Mesenteric fat pad (tissue), 1 donor: ENCODE data around the gene CAMK2B. TPM values are rescaled to one million over a fixed set of nuclear protein-coding genes. Genes with fewer than 3 reads are reported as not detected.
"Not testable (repeated sequence)": the region's sequence is repeated elsewhere in the genome, so short reads cannot be mapped to it uniquely, and the experiment has no call there.

Source experiments
- DNase-seq: peaks from one replicate; pipeline ENCODE4 v3.0.0-alpha.2; 2020; ENCODE audit warnings: low spot score
- total RNA-seq: library from RNA; stranded (reverse); fragmentation: NEBNext Ultra II Directional; extraction: Animal tissue kit (Norgen Biotek cat#: 25700); gene quantifications from one replicate; pipeline ENCODE4 v1.2.1, GENCODE V29; 2021
- donor health status: DM: yes; HTN: yes; CAD: no.

CAMK2B gene
- total RNA-seq, 1 donor from 2014 or later = 1.2 TPM

DNA sequence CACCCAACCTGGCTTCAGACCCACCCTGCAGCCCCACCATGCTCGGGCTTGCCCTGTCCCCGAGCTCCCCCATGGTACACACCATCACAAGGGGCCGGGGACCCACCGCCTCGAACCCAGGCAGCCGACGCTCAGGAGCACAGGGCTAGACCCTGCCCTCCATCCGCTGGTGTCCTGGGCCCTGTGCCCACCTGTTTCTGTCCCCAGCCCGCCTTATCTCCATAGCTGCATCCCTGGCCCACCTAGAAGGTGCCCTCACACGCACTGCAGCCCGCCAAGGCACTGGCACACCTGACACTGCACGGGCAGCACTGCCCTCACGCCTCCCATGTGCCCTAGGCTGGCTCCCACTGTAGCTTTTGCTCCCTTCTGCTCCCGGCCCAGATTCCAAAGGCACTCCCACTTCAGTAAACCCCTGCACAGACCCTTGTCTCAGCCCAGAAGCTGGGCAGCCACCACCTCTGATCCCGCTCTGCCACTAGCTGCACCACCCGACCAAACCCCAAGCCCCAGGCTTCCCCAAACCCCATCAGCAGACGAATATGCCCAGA, 107.5 kb downstream of the CAMK2B start:
- DNase-seq = peak; percentile 81

DNA sequence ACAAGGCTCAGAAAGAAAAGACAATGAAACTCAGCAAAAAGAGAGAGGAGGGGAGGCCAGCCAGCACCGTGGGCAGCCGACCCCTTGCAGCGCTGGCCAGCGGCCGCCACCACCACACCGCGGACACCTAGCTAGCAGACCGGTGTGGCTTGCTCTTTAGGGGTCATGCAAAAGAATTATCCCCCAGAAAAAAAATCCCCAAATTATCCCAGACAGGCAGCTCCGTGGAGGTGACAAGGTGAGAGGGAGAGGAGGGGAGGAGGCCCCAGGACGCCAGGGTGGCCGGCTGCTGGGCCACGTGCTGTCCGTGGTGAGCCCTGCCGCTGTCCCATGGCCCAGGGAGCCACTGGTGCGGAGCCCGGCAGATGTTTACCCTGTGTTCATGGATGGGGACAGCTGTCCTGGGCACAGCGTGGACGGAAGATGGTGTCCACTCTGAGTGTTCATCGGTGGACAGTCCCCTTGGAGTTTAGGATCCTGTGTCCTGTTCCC, 108.1 kb downstream of the CAMK2B start:
- no peak for DNase-seq

- peak; percentile 41 for DNase-seq
Observed at GRCh38 chr7:44216521-44217222, 108.7 kb downstream of the CAMK2B start.

DNA sequence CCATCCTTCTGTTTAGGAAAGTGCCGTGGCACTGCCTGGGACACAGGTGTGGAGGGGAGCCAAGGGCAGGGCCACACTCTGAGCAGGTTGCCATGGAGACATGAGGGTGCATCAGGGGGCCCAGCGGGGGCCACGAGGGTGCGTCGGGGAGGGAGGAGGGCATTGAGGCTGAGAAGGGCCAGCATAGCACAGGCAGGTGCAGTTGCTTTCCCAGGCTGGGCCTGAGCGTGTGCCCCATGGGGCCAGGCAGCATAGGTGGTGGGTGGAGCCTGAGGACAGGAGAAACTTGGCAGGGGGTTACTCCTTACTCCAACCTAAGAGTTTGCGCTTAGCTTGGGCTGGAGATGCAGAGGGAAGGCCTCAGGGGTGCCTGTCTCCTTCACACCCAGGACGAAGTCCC, 109.4 kb downstream of the CAMK2B start:
- DNase-seq = peak; percentile 73

DNA sequence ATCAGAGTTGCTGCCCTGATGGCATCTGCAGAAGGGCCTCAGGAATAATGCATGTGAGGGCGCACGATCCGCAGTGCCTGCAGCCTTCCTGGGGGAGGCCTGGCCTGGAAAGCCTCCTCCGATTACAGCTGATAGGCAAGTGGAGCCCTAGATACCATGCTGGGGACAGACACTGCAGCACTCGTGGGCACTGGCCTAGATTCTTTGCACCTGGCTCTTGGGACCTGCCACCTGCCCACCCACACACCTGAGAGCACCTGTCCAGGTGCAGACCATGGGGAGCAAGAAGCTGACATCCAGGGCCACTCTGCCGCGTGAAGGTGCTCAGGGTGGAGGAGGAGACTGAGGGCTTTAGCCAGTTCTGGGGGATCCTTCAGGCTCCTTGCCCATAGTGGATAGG, 109.9 kb downstream of the CAMK2B start:
- peak; percentile 77 for DNase-seq

DNA sequence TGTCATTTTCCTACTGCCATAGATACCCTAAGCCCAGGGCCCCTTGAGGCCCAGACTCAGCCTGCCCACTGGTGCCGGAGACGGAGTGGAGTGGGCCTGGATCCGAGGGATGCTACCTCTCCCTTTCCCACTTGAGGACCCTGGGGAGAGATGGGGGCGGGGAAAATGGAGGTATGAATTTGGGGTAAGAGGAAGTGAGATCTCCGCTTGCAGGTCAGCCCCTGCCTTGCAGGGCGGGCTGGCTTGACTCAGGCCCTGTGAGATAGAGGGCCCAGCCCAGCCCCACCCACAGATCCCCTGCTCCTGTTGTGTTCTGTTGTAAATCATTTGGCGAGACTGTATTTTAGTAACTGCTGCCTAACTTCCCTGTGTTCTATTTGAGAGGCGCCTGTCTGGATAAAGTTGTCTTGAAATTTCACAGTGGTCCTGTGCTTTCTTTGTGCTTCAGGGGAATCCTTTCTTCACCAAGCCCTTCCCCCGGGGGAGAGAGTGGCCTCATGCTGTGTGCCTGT, 111.5 kb downstream of the CAMK2B start:
- DNase-seq = peak; percentile 83

DNA sequence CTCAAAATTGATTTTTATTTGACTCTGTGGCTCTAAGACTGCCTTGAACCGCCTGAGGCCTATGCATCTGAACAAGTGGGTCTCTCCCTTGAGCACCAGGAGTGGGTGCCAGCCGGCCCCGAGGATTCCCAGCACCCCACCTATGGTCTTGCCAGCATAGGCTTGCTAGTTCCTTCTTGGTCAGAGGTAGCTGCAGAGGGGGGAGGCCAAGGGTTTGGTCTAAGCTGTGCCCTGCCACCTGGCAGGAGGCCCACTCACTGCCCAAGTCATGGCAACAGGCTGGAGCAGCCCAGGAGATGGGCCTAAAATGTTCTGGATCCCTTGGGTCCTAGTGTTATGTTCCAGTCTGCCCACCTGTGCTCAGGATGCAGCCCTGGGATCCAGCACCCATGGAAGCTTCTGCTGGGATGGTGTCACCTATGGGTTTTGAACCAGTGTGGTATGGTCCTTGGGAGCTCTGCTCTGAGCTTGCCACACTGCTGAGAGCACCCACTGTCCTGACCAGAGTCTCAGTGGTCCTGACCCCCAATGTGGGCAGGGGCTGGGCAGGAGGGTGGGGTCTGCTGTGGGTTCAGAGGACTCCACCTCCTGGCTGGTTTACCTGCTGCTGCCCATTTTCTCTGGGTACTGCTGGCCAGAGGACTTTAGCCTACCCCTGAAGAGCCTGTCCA, 112.1 kb downstream of the CAMK2B start:
- DNase-seq = peak; percentile 55

GRCh38 chr7:44212581-44213184, 112.7 kb downstream of the CAMK2B start:
- DNase-seq = peak; percentile 64

GRCh38 chr7:44212018-44212417, 113.4 kb downstream of the CAMK2B start:
- DNase-seq = peak; percentile 64

- peak; percentile 39 for DNase-seq
Observed at GRCh38 chr7:44211126-44211675, 114.2 kb downstream of the CAMK2B start.

DNA sequence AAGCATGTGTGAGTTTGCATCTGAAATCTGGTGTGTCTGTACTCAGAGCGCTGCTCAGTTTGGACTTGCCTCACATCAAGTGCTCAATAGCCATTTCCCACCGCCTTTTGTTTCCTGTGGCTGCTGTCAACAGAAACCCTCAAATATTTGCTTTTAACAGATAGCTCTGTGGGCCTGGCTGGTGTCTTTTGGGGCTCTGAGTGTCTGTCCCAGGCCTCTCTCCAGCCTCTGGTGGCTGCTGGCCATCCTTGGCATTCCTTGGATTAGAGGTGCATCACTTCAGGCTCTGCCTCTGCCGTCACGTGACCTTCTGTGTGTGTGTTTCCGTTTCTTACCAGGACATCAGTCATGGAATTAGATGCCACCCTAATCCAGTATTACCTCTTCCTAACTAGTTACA, 115.3 kb downstream of the CAMK2B start:
- DNase-seq = peak; percentile 16

- peak; percentile 64 for DNase-seq
Observed at GRCh38 chr7:44208085-44208484, 117.3 kb downstream of the CAMK2B start.

DNA sequence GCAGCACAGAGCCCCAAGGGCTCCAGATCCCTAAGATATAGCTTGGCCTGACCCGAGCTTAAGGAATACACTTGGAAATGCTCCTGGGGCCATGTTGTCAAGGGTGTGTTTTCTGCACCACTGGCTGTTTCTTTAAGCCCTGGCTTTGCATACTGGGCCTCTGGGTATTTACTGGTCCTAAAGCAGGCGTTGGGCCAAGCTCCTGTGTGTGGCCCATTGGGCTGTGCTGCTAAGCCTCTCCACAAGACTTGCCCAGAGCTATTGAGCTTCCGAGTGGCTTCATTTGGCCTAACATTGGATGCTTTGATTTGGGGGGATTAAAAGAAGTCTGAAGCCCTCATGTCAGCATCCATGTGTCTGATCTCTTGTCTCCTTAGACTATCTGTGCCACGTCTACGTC, 119.4 kb downstream of the CAMK2B start:
- peak; percentile 59 for DNase-seq

GRCh38 chr7:44201813-44202212, 123.6 kb downstream of the CAMK2B start:
- DNase-seq = no peak

- DNase-seq = peak; percentile 96
Observed at GRCh38 chr7:44200699-44201461, 124.5 kb downstream of the CAMK2B start, which contains the start of gene YKT6. Gene YKT6, plus strand, starts transcription at chr7:44200978. Its CDS starts 158 bp downstream, at chr7:44201136.

GRCh38 chr7:44200163-44200562, 125.2 kb downstream of the CAMK2B start:
- not testable (repeated sequence) for DNase-seq

GRCh38 chr7:44197474-44197873, 127.9 kb downstream of the CAMK2B start:
- peak; percentile 57 for DNase-seq

GRCh38 chr7:44196450-44196872, 128.9 kb downstream of the CAMK2B start:
- peak; percentile 68 for DNase-seq

DNA sequence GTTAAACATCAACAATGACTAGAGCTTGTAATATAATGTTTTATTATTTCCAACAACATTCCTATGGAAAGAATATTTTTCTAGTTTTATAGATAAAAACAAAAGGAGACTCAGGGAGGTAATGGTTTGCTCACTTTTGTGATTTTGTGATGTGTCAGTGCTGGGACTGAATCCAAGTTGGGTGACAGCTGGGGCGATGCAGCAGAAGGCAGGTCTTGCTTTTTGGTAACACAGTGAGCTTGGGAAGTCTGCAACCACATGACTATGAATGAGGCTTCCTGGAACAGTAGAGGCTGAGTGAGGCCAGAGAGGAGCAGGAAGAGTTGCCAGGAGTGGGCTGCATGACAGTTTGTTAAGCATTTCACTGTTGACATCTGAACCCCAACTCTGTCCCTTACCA, 129.5 kb downstream of the CAMK2B start:
- peak; percentile 16 for DNase-seq

- DNase-seq = peak; percentile 24
Observed at GRCh38 chr7:44194562-44195145, 130.7 kb downstream of the CAMK2B start.
